Measurements from ENCODE around the gene DNAH11.

DNA sequence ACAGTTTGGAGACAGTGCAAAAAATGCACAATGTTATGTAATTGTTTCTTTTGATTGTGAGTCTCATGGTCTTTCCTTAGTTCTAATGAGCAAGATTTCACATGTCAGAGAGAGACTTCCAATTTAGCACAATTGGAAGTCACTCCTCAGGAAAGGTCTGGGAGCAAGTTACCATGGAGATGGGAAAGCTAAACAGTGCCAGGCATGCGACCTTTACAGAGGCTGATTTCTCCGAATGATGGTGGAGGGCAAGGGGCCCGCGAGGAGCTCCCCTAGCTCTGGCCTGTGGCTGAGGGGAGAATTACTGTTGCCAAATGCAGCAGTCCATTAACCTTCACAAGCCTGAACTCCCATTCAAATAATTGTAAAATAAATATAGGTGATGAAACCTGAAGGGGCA, 343.6 kb downstream of the DNAH11 start:
- TF ChIP-seq, protein P1, sequence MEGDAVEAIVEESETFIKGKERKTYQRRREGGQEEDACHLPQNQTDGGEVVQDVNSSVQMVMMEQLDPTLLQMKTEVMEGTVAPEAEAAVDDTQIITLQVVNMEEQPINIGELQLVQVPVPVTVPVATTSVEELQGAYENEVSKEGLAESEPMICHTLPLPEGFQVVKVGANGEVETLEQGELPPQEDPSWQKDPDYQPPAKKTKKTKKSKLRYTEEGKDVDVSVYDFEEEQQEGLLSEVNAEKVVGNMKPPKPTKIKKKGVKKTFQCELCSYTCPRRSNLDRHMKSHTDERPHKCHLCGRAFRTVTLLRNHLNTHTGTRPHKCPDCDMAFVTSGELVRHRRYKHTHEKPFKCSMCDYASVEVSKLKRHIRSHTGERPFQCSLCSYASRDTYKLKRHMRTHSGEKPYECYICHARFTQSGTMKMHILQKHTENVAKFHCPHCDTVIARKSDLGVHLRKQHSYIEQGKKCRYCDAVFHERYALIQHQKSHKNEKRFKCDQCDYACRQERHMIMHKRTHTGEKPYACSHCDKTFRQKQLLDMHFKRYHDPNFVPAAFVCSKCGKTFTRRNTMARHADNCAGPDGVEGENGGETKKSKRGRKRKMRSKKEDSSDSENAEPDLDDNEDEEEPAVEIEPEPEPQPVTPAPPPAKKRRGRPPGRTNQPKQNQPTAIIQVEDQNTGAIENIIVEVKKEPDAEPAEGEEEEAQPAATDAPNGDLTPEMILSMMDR (IDR thresholded peaks at IDR 0.05): no peak
- TF ChIP-seq POLR2A (IDR thresholded peaks at IDR 0.05) (no peak), EP300 (IDR thresholded peaks at IDR 0.05) (no peak)

Measured in tibial nerve (tissue), 4 donors.